GM21737 (cell line): ENCODE data around the gene THEM5.

Experiments
- ATAC-seq: cut with Tn5 transposase; IDR thresholded peaks from one replicate; pipeline ENCODE4 v1.9.1; 2021; ENCODE audit warnings: mild to moderate bottlenecking, moderate library complexity; ENCODE audit not compliant: unreplicated experiment

The THEM5 gene

GRCh38 chr1:151822404-151822803, 31.1 kb downstream of the THEM5 start:
- ATAC-seq: no peak

DNA sequence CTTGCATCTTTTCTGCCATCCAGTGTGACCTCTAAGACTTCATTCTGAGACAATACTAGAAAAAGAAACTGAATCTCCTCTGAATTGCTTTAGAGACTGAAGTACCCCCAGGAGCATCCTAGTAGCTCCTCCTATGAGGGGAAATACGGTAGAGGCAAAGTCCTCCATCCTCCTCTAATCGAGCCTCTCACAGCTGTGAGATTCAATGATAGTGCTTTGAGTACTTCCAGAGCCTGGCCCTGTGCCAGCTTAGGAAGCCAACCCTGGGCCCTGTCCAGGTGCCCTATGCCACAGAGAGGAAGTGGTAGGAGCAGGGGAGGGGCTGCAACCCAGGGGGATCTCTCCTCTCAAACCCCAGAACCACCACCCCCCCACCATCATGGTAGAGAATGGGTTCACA, 32.6 kb downstream of the THEM5 start:
- ATAC-seq: no peak

DNA sequence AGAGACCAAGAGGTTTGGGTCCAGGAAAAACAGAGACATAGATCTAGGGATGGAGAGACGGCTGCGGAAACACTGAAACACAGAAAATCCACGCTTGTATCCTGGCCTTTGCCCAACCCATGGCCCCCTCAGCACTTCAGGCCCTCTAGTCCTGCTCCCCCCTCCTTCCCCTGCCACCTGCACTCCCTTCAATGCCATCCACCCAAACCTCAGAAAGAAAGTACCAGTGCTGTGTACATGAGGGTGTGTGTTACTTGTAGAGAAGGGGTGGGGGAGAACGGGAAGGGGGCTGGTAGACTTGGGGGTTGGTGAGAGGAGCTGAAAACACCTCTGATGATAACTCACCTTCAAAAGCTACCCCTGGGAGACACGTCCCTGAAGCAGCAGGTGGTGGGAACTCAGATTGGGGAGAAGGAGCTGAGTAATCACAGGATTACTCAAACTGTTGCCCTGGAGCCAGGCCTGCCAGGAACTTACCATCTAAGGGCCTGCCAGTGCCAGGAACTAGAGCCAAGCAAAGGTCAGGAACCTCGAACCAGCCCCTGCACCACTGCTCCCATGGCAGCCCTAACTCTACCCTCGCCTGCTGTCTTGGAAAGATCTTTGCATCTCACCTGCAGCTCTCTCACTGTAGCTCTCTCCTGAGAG, 33.4 kb downstream of the THEM5 start:
- no peak for ATAC-seq

GRCh38 chr1:151819227-151819835, 34.2 kb downstream of the THEM5 start:
- no peak for ATAC-seq

DNA sequence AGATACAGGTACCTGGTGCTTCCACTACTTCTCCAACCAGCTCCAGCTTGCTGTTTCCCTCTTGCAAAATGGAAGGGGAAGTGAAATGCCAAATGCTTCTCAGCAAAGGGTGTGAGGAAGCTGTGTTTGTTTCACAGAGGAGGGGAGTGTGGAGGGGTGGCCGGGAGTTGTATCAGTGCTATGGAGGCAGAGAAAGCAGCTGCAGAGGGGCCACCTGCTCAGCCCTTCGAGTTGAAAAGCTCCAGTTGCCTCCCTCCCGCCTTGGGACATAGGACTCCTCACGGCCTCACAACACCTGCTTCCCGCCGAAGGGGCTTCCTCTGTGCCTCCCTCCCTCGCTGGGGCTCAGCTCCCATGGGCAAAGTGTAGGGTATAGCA, 36.2 kb downstream of the THEM5 start:
- no peak for ATAC-seq

DNA sequence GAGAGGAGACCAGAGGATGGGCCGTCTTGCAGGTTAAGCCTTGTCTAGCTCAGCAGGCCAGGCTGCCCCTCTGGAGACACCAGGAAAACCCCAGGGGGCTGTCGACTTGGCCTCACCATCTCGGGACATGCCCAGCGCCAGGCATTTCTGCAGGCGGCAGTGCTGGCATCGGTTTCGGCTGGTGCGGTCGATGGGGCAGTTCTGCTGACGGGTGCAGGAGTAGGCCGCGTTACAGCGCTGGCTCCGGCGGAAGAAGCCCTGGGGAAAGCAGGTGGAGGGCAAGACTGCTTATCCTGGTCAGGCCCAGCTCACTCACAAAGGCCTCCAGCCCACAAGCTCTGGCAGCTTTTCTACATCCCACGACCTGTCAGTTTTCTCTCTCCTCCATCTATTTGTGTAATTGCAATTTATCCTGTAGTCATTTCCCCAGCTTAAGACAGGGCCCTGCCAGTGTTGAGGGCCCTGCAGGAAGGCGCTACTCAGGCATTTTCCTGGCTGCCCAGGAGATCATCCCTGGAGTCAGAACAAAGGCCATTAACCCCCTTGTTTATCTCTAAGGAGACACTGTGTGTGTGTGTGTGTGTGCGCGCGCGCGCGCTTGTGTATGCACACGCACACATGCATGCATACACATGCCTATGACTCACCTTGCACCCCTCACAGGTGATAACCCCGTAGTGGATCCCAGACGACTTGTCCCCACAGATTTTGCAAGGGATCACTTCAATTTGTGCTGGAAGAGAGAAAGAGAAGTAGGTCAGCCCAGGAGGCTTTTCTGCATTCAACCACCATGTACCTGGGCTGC, 36.8 kb downstream of the THEM5 start:
- no peak for ATAC-seq

DNA sequence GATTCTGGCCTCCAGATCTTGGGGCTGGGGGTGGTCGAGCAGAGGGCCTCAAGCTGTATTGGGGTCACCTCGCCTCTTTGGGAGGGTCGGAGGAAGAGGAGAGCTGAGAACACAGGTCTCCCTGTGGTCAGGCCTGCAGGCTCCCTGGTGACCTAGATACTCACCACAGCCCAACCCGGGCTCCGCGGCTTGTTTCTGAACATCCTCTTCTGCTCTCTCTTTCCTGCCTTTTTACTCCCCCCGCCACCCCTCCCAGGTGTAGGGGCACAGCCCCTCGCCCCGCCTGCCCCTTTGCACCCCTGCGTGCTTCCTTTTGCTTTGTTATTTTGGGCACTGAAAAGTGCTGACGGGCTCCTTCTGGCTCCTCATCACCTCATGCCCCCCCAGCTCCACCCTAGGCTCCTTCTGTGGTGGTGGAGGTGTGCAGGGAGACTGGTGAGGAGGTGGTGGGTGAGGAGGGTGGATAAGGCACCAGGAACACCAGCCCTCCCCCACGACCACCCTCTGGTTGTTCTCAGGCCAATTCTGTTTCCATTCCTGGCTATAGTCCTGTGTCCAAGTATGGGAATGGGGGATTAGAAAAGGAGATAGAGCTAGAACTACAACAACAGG, 37.7 kb downstream of the THEM5 start:
- ATAC-seq: no peak

GRCh38 chr1:151814971-151815545, 38.5 kb downstream of the THEM5 start:
- no peak for ATAC-seq

GRCh38 chr1:151814426-151814825, 39.1 kb downstream of the THEM5 start:
- ATAC-seq: no peak

GRCh38 chr1:151813271-151813977, 40.1 kb downstream of the THEM5 start:
- no peak for ATAC-seq

GRCh38 chr1:151811181-151811580, 42.3 kb downstream of the THEM5 start:
- no peak for ATAC-seq

GRCh38 chr1:151809985-151810556, 43.4 kb downstream of the THEM5 start:
- no peak for ATAC-seq

- ATAC-seq: no peak
These were observed 44.1 kb downstream of the THEM5 start for GRCh38 chr1:151809290-151809984.

GRCh38 chr1:151807766-151808165, 45.7 kb downstream of the THEM5 start:
- ATAC-seq: no peak

DNA sequence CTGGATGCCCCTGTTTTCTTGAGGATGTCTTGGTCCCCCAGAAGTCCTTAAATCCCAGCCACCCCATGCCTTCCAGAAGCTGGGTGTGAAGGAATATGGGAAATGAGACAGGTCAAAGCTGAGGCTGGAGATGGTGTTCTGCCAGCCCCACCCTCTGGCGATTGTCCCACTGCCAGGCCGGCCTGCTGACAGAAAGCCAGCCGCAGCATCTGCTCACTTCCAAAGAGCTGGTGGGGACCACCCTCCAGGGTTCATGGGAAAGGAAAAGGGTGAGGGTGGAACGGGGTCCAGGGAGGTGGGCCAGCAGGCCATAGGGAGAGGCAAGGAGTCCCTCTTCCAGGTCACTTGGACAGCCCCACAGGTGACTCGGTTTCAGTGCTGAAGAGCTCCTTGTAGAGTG, 46.4 kb downstream of the THEM5 start:
- no peak for ATAC-seq

GRCh38 chr1:151806170-151806569, 47.3 kb downstream of the THEM5 start:
- ATAC-seq: no peak

DNA sequence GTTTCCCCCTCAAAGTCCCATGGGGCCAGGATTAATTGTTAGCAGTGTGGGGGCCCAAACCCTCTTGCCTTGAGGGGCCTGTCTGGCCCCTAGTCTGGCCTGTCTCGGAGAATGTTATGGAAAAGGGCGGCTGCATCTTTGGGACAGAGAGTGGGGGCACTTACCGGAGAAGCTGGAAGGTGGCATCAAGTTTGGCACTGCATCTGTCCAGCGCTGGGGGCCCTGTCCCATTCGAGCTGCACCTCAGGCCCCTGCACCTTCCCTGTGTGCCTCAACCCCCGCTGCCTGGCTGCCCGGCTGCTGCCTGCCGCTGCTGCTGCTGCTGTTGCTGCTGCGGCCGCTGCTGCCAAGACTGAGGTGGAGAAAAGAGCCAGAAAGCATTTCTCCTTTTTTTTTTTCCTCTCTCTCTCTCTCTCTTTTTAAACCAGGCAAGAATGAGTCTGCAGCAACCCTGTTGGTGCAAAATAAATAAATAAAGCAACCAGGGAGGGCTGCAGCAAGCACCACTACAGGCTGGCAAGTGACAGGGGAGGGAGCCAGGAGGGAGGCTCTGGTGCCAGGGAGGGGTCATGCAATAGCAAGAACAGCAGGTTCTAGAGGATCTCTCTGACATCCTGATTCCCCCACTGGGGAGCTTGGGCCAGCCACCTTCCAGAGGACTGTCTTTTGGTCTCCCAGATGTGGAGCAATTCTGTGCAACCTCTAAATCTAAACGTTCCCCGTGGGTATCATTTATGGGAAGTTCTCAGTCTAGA, 48.3 kb downstream of the THEM5 start, which contains the start of gene LINGO4:
TSS of gene LINGO4 (minus strand) at position 354 of the 755 bp plus-strand sequence. CDS start 2,715 bp downstream, outside the sequence.
- no peak for ATAC-seq

GRCh38 chr1:151803915-151804314, 49.6 kb downstream of the THEM5 start:
- no peak for ATAC-seq

GRCh38 chr1:151803164-151803563, 50.3 kb downstream of the THEM5 start:
- ATAC-seq: no peak
